Glomerular endothelial cell (primary cell): ENCODE data around the gene STK36. TPM values are rescaled to one million over a fixed set of nuclear protein-coding genes. Genes with fewer than 3 reads are reported as not detected.

Experiments
- DNase-seq: peaks from one replicate; pipeline ENCODE4 v3.0.0-alpha.2; 2011; ENCODE audit warnings: low read depth, low spot score; ENCODE audit errors: extremely low read depth
- total RNA-seq: library from RNA; depleted of rRNA; stranded (reverse); fragments of >200 nt; gene quantifications from 2 replicates; pipeline ENCODE4 v1.2.3, GENCODE V29; 2015

STK36 gene
- total RNA-seq, 1 donor from 2014 or later, result 27.6 TPM

- DNase-seq, result no peak
Measured at GRCh38 chr2:218718058-218718457, 46.2 kb downstream of the STK36 start.

- DNase-seq, result no peak
Measured at GRCh38 chr2:218719457-218719856, 47.6 kb downstream of the STK36 start.

- no peak for DNase-seq
Measured at GRCh38 chr2:218720048-218721041, 48.5 kb downstream of the STK36 start.

GRCh38 chr2:218721488-218721887 is 49.6 kb downstream of the STK36 start:
- DNase-seq, result no peak

GRCh38 chr2:218721934-218722333 is 50.0 kb downstream of the STK36 start:
- DNase-seq, result no peak

GRCh38 chr2:218722419-218722818 is 50.5 kb downstream of the STK36 start:
- no peak for DNase-seq

- DNase-seq, result no peak
Measured at GRCh38 chr2:218722876-218723785, 51.2 kb downstream of the STK36 start.

- no peak for DNase-seq
Measured at GRCh38 chr2:218726004-218726574, 54.2 kb downstream of the STK36 start.

- DNase-seq, result no peak
Measured at GRCh38 chr2:218727502-218728165, 55.7 kb downstream of the STK36 start.

- DNase-seq, result no peak
Measured at GRCh38 chr2:218729640-218730039, 57.8 kb downstream of the STK36 start.

- DNase-seq, result no peak
Measured at GRCh38 chr2:218732052-218732760, 60.3 kb downstream of the STK36 start.

GRCh38 chr2:218732761-218733158 is 60.9 kb downstream of the STK36 start:
- no peak for DNase-seq

- DNase-seq, result no peak
Measured at GRCh38 chr2:218733171-218734021, 61.5 kb downstream of the STK36 start.

- no peak for DNase-seq
Measured at GRCh38 chr2:218734190-218734975, 62.5 kb downstream of the STK36 start.

GRCh38 chr2:218736531-218736930 is 64.6 kb downstream of the STK36 start:
- no peak for DNase-seq

GRCh38 chr2:218743068-218743467 is 71.2 kb downstream of the STK36 start:
- DNase-seq, result no peak

GRCh38 chr2:218744615-218745014 is 72.7 kb downstream of the STK36 start:
- no peak for DNase-seq

- no peak for DNase-seq
Measured at GRCh38 chr2:218745160-218745558, 73.3 kb downstream of the STK36 start.
